SKM-1 (cell line): ENCODE measurements around the gene ADAT3.

Source experiments
- DNase-seq: peaks from one replicate; lab custom pipeline; 2025; ENCODE audit not compliant: unreplicated experiment; lab: John Stamatoyannopoulos, UW

Gene ADAT3

GRCh38 chr19:1936916-1937610, 31.9 kb downstream of the ADAT3 start:
- DNase-seq, result no peak

GRCh38 chr19:1938071-1938470, 32.9 kb downstream of the ADAT3 start:
- no peak for DNase-seq

- DNase-seq, result no peak
These were observed 36.2 kb downstream of the ADAT3 start, which contains the start of gene CSNK1G2 for GRCh38 chr19:1941146-1942077. Gene CSNK1G2 (plus strand): TSS chr19:1941172. CDS start chr19:1969773, 28,601 bp downstream.

GRCh38 chr19:1942078-1942933, 37.1 kb downstream of the ADAT3 start:
- DNase-seq, result no peak

GRCh38 chr19:1942934-1943555, 37.8 kb downstream of the ADAT3 start:
- no peak for DNase-seq

- no peak for DNase-seq
These were observed 38.5 kb downstream of the ADAT3 start for GRCh38 chr19:1943661-1944087.

- no peak for DNase-seq
These were observed 39.1 kb downstream of the ADAT3 start for GRCh38 chr19:1944088-1944915.

- no peak for DNase-seq
These were observed 39.8 kb downstream of the ADAT3 start for GRCh38 chr19:1944916-1945561.

GRCh38 chr19:1945899-1946298, 40.7 kb downstream of the ADAT3 start:
- no peak for DNase-seq

GRCh38 chr19:1947651-1948209, 42.5 kb downstream of the ADAT3 start:
- DNase-seq, result no peak

GRCh38 chr19:1949304-1950101, 44.3 kb downstream of the ADAT3 start:
- DNase-seq, result no peak

- no peak for DNase-seq
These were observed 45.4 kb downstream of the ADAT3 start for GRCh38 chr19:1950640-1951039.

GRCh38 chr19:1952635-1953034, 47.4 kb downstream of the ADAT3 start:
- DNase-seq, result no peak

- DNase-seq, result no peak
These were observed 47.8 kb downstream of the ADAT3 start for GRCh38 chr19:1953037-1953436.

- DNase-seq, result no peak
These were observed 48.4 kb downstream of the ADAT3 start for GRCh38 chr19:1953441-1954094.

- DNase-seq, result no peak
These were observed 49.3 kb downstream of the ADAT3 start for GRCh38 chr19:1954532-1954933.
